Stimulated activated effector memory CD8-positive, alpha-beta T cell treated with anti-CD3 and anti-CD28 coated beads, Interleukin-12 subunit alpha, Interleukin-12 subunit beta, amount 100 ng/mL, for 72 hours (primary cell): ENCODE results near the gene ADAMTS14.
"Not testable (repeated sequence)": the region's sequence is repeated elsewhere in the genome, so short reads cannot be mapped to it uniquely, and the experiment has no call there.

Source experiments
- ATAC-seq: fragments of 150-1000 bp; cut with Tn5 transposase; 2 replicates; pipeline ENCODE4 v1.10.0; 2021
- DNase-seq, 2 donors: peaks; one replicate each; pipeline ENCODE4 v3.0.0; 2021 to 2022; ENCODE audit warnings: low spot score in 2 of 2
- H3K27ac Mint-ChIP-seq: one replicate; pipeline ENCODE4 v1.8.0; 2022; ENCODE audit warnings: mild to moderate bottlenecking, mixed read lengths
- H3K36me3 Mint-ChIP-seq: one replicate; pipeline ENCODE4 v1.8.0; 2022; ENCODE audit warnings: mild to moderate bottlenecking, mixed read lengths
- H3K4me1 Mint-ChIP-seq: one replicate; pipeline ENCODE4 v1.8.0; 2022; ENCODE audit warnings: mixed read lengths
- H3K4me3 Mint-ChIP-seq: one replicate; pipeline ENCODE4 v1.8.0; 2022; ENCODE audit warnings: mild to moderate bottlenecking, mixed read lengths
- H3K9me3 Mint-ChIP-seq: one replicate; pipeline ENCODE4 v1.8.0; 2022; ENCODE audit warnings: mixed read lengths

ADAMTS14 gene, protein sequence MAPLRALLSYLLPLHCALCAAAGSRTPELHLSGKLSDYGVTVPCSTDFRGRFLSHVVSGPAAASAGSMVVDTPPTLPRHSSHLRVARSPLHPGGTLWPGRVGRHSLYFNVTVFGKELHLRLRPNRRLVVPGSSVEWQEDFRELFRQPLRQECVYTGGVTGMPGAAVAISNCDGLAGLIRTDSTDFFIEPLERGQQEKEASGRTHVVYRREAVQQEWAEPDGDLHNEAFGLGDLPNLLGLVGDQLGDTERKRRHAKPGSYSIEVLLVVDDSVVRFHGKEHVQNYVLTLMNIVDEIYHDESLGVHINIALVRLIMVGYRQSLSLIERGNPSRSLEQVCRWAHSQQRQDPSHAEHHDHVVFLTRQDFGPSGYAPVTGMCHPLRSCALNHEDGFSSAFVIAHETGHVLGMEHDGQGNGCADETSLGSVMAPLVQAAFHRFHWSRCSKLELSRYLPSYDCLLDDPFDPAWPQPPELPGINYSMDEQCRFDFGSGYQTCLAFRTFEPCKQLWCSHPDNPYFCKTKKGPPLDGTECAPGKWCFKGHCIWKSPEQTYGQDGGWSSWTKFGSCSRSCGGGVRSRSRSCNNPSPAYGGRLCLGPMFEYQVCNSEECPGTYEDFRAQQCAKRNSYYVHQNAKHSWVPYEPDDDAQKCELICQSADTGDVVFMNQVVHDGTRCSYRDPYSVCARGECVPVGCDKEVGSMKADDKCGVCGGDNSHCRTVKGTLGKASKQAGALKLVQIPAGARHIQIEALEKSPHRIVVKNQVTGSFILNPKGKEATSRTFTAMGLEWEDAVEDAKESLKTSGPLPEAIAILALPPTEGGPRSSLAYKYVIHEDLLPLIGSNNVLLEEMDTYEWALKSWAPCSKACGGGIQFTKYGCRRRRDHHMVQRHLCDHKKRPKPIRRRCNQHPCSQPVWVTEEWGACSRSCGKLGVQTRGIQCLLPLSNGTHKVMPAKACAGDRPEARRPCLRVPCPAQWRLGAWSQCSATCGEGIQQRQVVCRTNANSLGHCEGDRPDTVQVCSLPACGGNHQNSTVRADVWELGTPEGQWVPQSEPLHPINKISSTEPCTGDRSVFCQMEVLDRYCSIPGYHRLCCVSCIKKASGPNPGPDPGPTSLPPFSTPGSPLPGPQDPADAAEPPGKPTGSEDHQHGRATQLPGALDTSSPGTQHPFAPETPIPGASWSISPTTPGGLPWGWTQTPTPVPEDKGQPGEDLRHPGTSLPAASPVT

GRCh38 chr10:70672165-70673042, at the start of gene ADAMTS14:
Gene ADAMTS14, plus strand, starts transcription at chr10:70672506. Its CDS starts 297 bp downstream, at chr10:70672803.
- H3K4me3 Mint-ChIP-seq = peak within 1 kb of the TSS; percentile 70
- no peak within 1 kb of the TSS for H3K27ac Mint-ChIP-seq
- peaks cover 15% of the 10 kb centered on the region for H3K4me1 Mint-ChIP-seq
- ATAC-seq = peak; percentile 71
- DNase-seq = peak in 1 of 2 donors; percentile 21
- no peaks in the 10 kb centered on the region for H3K9me3 Mint-ChIP-seq
- H3K36me3 Mint-ChIP-seq = no peaks in the 10 kb centered on the region

GRCh38 chr10:70622541-70622940, 49.8 kb upstream of the ADAMTS14 start:
- peaks cover 21% of the 10 kb centered on the region for H3K4me1 Mint-ChIP-seq
- no peak overlapping the region for H3K4me3 Mint-ChIP-seq
- DNase-seq (no peak), ATAC-seq (no peak)
- H3K9me3 Mint-ChIP-seq = peaks cover 4% of the 10 kb centered on the region
- H3K36me3 Mint-ChIP-seq = peaks cover 12% of the 10 kb centered on the region
- no peak overlapping the region for H3K27ac Mint-ChIP-seq

- Mint-ChIP-seq H3K4me3 (no peak overlapping the region), H3K4me1 (peaks cover 15% of the 10 kb centered on the region), H3K9me3 (peaks cover 6% of the 10 kb centered on the region), H3K36me3 (peaks cover 8% of the 10 kb centered on the region), H3K27ac (no peak overlapping the region)
- DNase-seq (no peak), ATAC-seq (no peak)
Measured at GRCh38 chr10:70622981-70623844, 49.1 kb upstream of the ADAMTS14 start.

- DNase-seq (no peak), ATAC-seq (no peak)
- Mint-ChIP-seq H3K4me3 (no peak overlapping the region), H3K9me3 (peaks cover 4% of the 10 kb centered on the region), H3K27ac (peak overlapping the region; percentile 30), H3K4me1 (no peaks in the 10 kb centered on the region), H3K36me3 (no peaks in the 10 kb centered on the region)
Measured at GRCh38 chr10:70626056-70626455, 46.2 kb upstream of the ADAMTS14 start.

GRCh38 chr10:70629338-70629737, 43.0 kb upstream of the ADAMTS14 start:
- ATAC-seq (no peak), DNase-seq (no peak)
- H3K4me1 Mint-ChIP-seq = no peaks in the 10 kb centered on the region
- no peak overlapping the region for H3K27ac Mint-ChIP-seq
- H3K36me3 Mint-ChIP-seq = no peaks in the 10 kb centered on the region
- no peak overlapping the region for H3K4me3 Mint-ChIP-seq
- H3K9me3 Mint-ChIP-seq = peaks cover 4% of the 10 kb centered on the region

GRCh38 chr10:70631735-70632134, 40.6 kb upstream of the ADAMTS14 start:
- not testable (repeated sequence) for H3K4me1 Mint-ChIP-seq, H3K4me3 Mint-ChIP-seq, H3K36me3 Mint-ChIP-seq, H3K27ac Mint-ChIP-seq, ATAC-seq, DNase-seq, H3K9me3 Mint-ChIP-seq

GRCh38 chr10:70634011-70634410, 38.3 kb upstream of the ADAMTS14 start:
- no peak overlapping the region for H3K27ac Mint-ChIP-seq
- H3K4me3 Mint-ChIP-seq = no peak overlapping the region
- no peak for DNase-seq
- ATAC-seq = peak; percentile 75
- H3K9me3 Mint-ChIP-seq = peaks cover 2% of the 10 kb centered on the region
- H3K36me3 Mint-ChIP-seq = no peaks in the 10 kb centered on the region
- H3K4me1 Mint-ChIP-seq = no peaks in the 10 kb centered on the region

GRCh38 chr10:70634515-70634914, 37.8 kb upstream of the ADAMTS14 start:
- not testable (repeated sequence) for H3K4me3 Mint-ChIP-seq, H3K4me1 Mint-ChIP-seq, H3K36me3 Mint-ChIP-seq, ATAC-seq, H3K9me3 Mint-ChIP-seq, H3K27ac Mint-ChIP-seq, DNase-seq

GRCh38 chr10:70639640-70640383, 32.5 kb upstream of the ADAMTS14 start:
- not testable (repeated sequence) for H3K27ac Mint-ChIP-seq, H3K4me3 Mint-ChIP-seq, DNase-seq, ATAC-seq, H3K36me3 Mint-ChIP-seq, H3K9me3 Mint-ChIP-seq
- H3K4me1 Mint-ChIP-seq = peaks cover 10% of the 10 kb centered on the region

DNA sequence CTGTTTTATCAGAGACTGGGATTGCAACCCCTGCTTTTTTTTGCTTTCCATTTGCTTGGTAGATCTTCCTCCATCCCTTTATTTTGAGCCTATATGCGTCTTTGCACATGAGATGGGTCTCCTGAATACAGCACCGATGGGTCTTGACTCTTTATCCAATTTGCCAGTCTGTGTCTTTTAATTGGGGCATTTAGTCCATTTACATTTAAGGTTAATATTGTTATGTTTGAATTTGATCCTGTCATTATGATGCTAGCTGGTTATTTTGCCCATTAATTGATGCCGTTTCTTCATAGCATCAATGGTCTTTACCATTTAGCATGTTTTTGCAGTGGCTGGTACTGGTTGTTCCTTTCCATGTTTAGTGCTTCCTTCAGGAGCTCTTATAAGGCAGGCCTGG, 29.0 kb upstream of the ADAMTS14 start:
- not testable (repeated sequence) for H3K9me3 Mint-ChIP-seq, H3K4me3 Mint-ChIP-seq, H3K36me3 Mint-ChIP-seq, ATAC-seq, H3K27ac Mint-ChIP-seq, DNase-seq
- peaks cover 10% of the 10 kb centered on the region for H3K4me1 Mint-ChIP-seq

- H3K36me3 Mint-ChIP-seq, H3K27ac Mint-ChIP-seq, ATAC-seq, DNase-seq, H3K9me3 Mint-ChIP-seq, H3K4me3 Mint-ChIP-seq: not testable (repeated sequence)
- peaks cover 10% of the 10 kb centered on the region for H3K4me1 Mint-ChIP-seq
Measured at GRCh38 chr10:70644959-70645358, 27.3 kb upstream of the ADAMTS14 start.

DNA sequence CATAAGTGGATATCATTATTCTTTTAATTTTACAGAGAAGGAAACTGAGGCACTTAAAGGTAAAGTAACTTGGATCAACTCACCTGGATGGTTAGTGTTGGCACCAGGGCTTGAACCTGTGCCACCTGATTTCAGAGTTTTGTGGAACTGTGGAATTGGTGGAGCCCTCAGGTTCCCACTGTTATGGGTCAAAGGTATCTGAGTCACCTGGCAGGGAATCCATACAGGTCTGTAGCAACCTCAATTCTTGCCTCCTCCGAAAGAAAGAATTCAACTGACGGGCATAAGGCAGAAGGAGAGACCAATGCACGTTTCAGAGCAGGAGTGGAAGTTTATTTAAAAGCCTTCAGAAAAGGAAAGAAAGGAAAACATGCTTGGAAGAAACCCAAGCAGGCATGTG, 25.2 kb upstream of the ADAMTS14 start:
- Mint-ChIP-seq H3K36me3 (no peaks in the 10 kb centered on the region), H3K9me3 (peaks cover 11% of the 10 kb centered on the region), H3K27ac (no peak overlapping the region), H3K4me3 (no peak overlapping the region), H3K4me1 (peaks cover 9% of the 10 kb centered on the region)
- no peak for ATAC-seq
- no peak for DNase-seq

DNA sequence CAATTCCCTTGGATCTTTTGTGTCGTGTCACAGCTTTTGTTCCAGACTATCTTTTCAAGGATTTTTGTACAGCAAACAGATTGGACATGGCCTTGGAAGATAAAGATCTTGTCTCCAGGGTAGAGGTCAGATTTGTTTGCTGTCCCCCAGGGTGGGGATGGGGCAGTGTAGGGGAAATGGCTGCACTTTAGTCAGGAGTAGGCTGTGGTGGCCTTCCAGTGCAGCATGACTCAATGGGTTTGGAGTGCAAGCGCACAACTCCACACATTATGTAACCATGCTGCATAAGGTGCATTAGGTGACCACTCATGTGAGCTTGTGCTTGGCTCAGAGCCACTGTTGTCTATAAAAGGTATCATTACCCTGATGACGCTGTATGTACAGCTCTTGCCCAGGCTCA, 23.9 kb upstream of the ADAMTS14 start:
- Mint-ChIP-seq H3K9me3 (peaks cover 11% of the 10 kb centered on the region), H3K4me1 (no peaks in the 10 kb centered on the region), H3K4me3 (no peak overlapping the region), H3K36me3 (no peaks in the 10 kb centered on the region), H3K27ac (no peak overlapping the region)
- ATAC-seq (no peak), DNase-seq (no peak)
